Karpas-422 (cell line): ENCODE data around the gene PGD. TPM values are rescaled to one million over a fixed set of nuclear protein-coding genes. Genes with fewer than 3 reads are reported as not detected.
"Not testable (repeated sequence)": the region's sequence is repeated elsewhere in the genome, so short reads cannot be mapped to it uniquely, and the experiment has no call there.

Experiments
- DNase-seq: peaks from one replicate; pipeline ENCODE4 v3.0.0-alpha.2; 2015
- H2AFZ ChIP-seq: fragments of 200-600 bp; sonication (generic); 2 replicates; pipeline ENCODE4 v1.6.1; 2014; ENCODE audit warnings: antibody characterized with exemption, low read length, mixed read lengths
- H3K27ac ChIP-seq: fragments of 200-600 bp; sonication (generic); 2 replicates; pipeline ENCODE4 v1.5.1; 2014; ENCODE audit warnings: mild to moderate bottlenecking, low read length, moderate library complexity
- H3K27me3 ChIP-seq: fragments of 200-600 bp; sonication (generic); 2 replicates; pipeline ENCODE4 v1.6.1; 2014; ENCODE audit warnings: low read length, mixed read lengths
- H3K36me3 ChIP-seq: fragments of 200-600 bp; sonication (generic); 2 replicates; pipeline ENCODE4 v1.6.1; 2014; ENCODE audit warnings: low read length, mixed read lengths; ENCODE audit not compliant: insufficient read depth
- H3K4me1 ChIP-seq: fragments of 200-600 bp; sonication (generic); 2 replicates; pipeline ENCODE4 v1.6.1; 2014; ENCODE audit warnings: mild to moderate bottlenecking, low read length, mixed read lengths
- H3K4me2 ChIP-seq: fragments of 200-600 bp; sonication (generic); 2 replicates; pipeline ENCODE4 v1.6.1; 2014; ENCODE audit warnings: low read length, low read depth, mild to moderate bottlenecking; ENCODE audit not compliant: poor library complexity, severe bottlenecking
- H3K4me3 ChIP-seq: fragments of 200-600 bp; sonication (generic); 2 replicates; pipeline ENCODE4 v1.5.1; 2014; ENCODE audit warnings: mild to moderate bottlenecking, antibody characterized with exemption, low read length, mixed read lengths
- H3K79me2 ChIP-seq: fragments of 200-600 bp; sonication (generic); 2 replicates; pipeline ENCODE4 v1.6.1; 2014; ENCODE audit warnings: mild to moderate bottlenecking, low read length, mixed read lengths
- H3K9ac ChIP-seq: fragments of 200-600 bp; sonication (generic); 2 replicates; pipeline ENCODE4 v1.6.0; 2014; ENCODE audit warnings: low read length
- H3K9me2 ChIP-seq: fragments of 200-600 bp; sonication (generic), shearing (Covaris generic); replicated peaks from 2 replicates; pipeline ENCODE4 v1.6.0; 2014; ENCODE audit warnings: mild to moderate bottlenecking, low read length, moderate library complexity; ENCODE audit not compliant: insufficient read depth
- H3K9me3 ChIP-seq: fragments of 300-700, 200-600 bp; sonication (generic); 2 replicates; pipeline ENCODE4 v1.6.1; 2014; ENCODE audit warnings: low read length, mixed read lengths
- H4K20me1 ChIP-seq: fragments of 200-600 bp; sonication (generic); 2 replicates; pipeline ENCODE4 v1.6.1; 2014; ENCODE audit warnings: mild to moderate bottlenecking, antibody characterized with exemption, low read length, low read depth; ENCODE audit not compliant: insufficient read depth
- total RNA-seq: library from RNA; depleted of rRNA; stranded (reverse); fragments of >200 nt; shearing (Covaris generic); gene quantifications from 2 replicates; pipeline ENCODE4 v1.2.3, GENCODE V29; 2014; ENCODE audit warnings: low replicate concordance

The PGD gene
- total RNA-seq, 1 experiment from 2014 or later, result 65.3 TPM

GRCh38 chr1:10424651-10425050, 25.8 kb downstream of the PGD start:
- H3K9me3 ChIP-seq, result no peaks in the 10 kb centered on the region
- H3K27me3 ChIP-seq, result no peaks in the 10 kb centered on the region; the same call in 1 of the 2 replicates
- no peak for DNase-seq
- no peaks in the 10 kb centered on the region; the same call in 1 of the 2 replicates for H3K36me3 ChIP-seq
- no peak overlapping the region for H2AFZ ChIP-seq
- no peak overlapping the region for H3K27ac ChIP-seq
- H3K9me2 ChIP-seq, result no peaks in the 10 kb centered on the region
- H3K9ac ChIP-seq, result no peak overlapping the region
- H3K4me1 ChIP-seq, result peaks cover 4% of the 10 kb centered on the region
- no peaks in the 10 kb centered on the region for H3K79me2 ChIP-seq
- H4K20me1 ChIP-seq, result no peaks in the 10 kb centered on the region
- no peak overlapping the region for H3K4me2 ChIP-seq
- no peak overlapping the region for H3K4me3 ChIP-seq

GRCh38 chr1:10425826-10426534, 27.1 kb downstream of the PGD start:
- H3K4me3 ChIP-seq, H2AFZ ChIP-seq, H3K9me3 ChIP-seq, DNase-seq, H3K9ac ChIP-seq, H3K4me1 ChIP-seq, H3K4me2 ChIP-seq, H3K27ac ChIP-seq, H4K20me1 ChIP-seq, H3K9me2 ChIP-seq, H3K27me3 ChIP-seq, H3K79me2 ChIP-seq, H3K36me3 ChIP-seq: not testable (repeated sequence)

GRCh38 chr1:10426535-10426848, 27.6 kb downstream of the PGD start:
- not testable (repeated sequence) for H4K20me1 ChIP-seq, H3K9ac ChIP-seq, DNase-seq

GRCh38 chr1:10428984-10429383, 30.1 kb downstream of the PGD start:
- DNase-seq, result no peak

More at GRCh38 chr1:10426535-10426848, 27.6 kb downstream of the PGD start:
- not testable (repeated sequence) for H3K27me3 ChIP-seq, H3K4me3 ChIP-seq, H3K27ac ChIP-seq, H3K9me3 ChIP-seq, H3K36me3 ChIP-seq, H3K4me2 ChIP-seq, H2AFZ ChIP-seq, H3K79me2 ChIP-seq, H3K9me2 ChIP-seq
- H3K4me1 ChIP-seq, result peaks cover 13% of the 10 kb centered on the region

GRCh38 chr1:10429868-10430215, 31.0 kb downstream of the PGD start:
- Histone ChIP-seq H3K36me3 (no peaks in the 10 kb centered on the region), H3K9me3 (no peaks in the 10 kb centered on the region), H3K27me3 (no peaks in the 10 kb centered on the region; the same call in 1 of the 2 replicates), H3K4me2 (peak overlapping the region; percentile 86), H3K9ac (peak overlapping the region; percentile 95), H3K4me3 (peak overlapping the region; percentile 95), H4K20me1 (no peaks in the 10 kb centered on the region), H3K79me2 (peaks cover 41% of the 10 kb centered on the region), H3K4me1 (peaks cover 40% of the 10 kb centered on the region), H3K9me2 (no peaks in the 10 kb centered on the region), H2AFZ (peak overlapping the region; percentile 93), H3K27ac (no peak overlapping the region)
- DNase-seq, result peak; percentile 56

More at GRCh38 chr1:10428984-10429383, 30.1 kb downstream of the PGD start:
- H4K20me1 ChIP-seq, result no peaks in the 10 kb centered on the region
- peaks cover 36% of the 10 kb centered on the region for H3K4me1 ChIP-seq
- no peak overlapping the region for H3K27ac ChIP-seq
- no peak overlapping the region for H3K4me3 ChIP-seq
- H3K36me3 ChIP-seq, result no peaks in the 10 kb centered on the region
- H3K27me3 ChIP-seq, result no peaks in the 10 kb centered on the region; the same call in 1 of the 2 replicates
- no peaks in the 10 kb centered on the region for H3K9me3 ChIP-seq
- H2AFZ ChIP-seq, result no peak overlapping the region
- H3K79me2 ChIP-seq, result peaks cover 33% of the 10 kb centered on the region
- H3K9me2 ChIP-seq, result no peaks in the 10 kb centered on the region
- no peak overlapping the region for H3K9ac ChIP-seq
- H3K4me2 ChIP-seq, result no peak overlapping the region

- H3K4me3 ChIP-seq, result peak within 1 kb of the TSS; percentile 95
- peak within 1 kb of the TSS; percentile 95 for H3K9ac ChIP-seq
- H4K20me1 ChIP-seq, result no peaks in the 10 kb centered on the region
- H3K4me2 ChIP-seq, result peak within 1 kb of the TSS; percentile 86
- no peaks in the 10 kb centered on the region for H3K9me3 ChIP-seq
- peak; percentile 95 for DNase-seq
- peak within 1 kb of the TSS; percentile 93 for H2AFZ ChIP-seq
- H3K27ac ChIP-seq, result peak within 1 kb of the TSS; percentile 59
- H3K4me1 ChIP-seq, result peaks cover 40% of the 10 kb centered on the region
- no peaks in the 10 kb centered on the region for H3K9me2 ChIP-seq
- H3K79me2 ChIP-seq, result peaks cover 42% of the 10 kb centered on the region
- H3K36me3 ChIP-seq, result no peaks in the 10 kb centered on the region
- no peaks in the 10 kb centered on the region; the same call in 1 of the 2 replicates for H3K27me3 ChIP-seq
Observed at GRCh38 chr1:10430216-10431069, 31.6 kb downstream of the PGD start, which contains the start of gene CENPS. Gene CENPS, plus strand, starts transcription at chr1:10430433. Its CDS starts 85 bp downstream, at chr1:10430518.

GRCh38 chr1:10431070-10431730, 32.3 kb downstream of the PGD start:
- peaks cover 42% of the 10 kb centered on the region for H3K79me2 ChIP-seq
- H3K36me3 ChIP-seq, result no peaks in the 10 kb centered on the region
- peak overlapping the region; percentile 95 for H3K9ac ChIP-seq
- no peaks in the 10 kb centered on the region; the same call in 1 of the 2 replicates for H3K27me3 ChIP-seq
- H4K20me1 ChIP-seq, result no peaks in the 10 kb centered on the region
- H2AFZ ChIP-seq, result peak overlapping the region; percentile 77
- peak; percentile 74 for DNase-seq
- peak overlapping the region; percentile 86 for H3K4me2 ChIP-seq
- no peaks in the 10 kb centered on the region for H3K9me3 ChIP-seq
- peak overlapping the region; percentile 95 for H3K4me3 ChIP-seq
- peak overlapping the region; percentile 59; the same call in 1 of the 2 replicates for H3K27ac ChIP-seq
- no peaks in the 10 kb centered on the region for H3K9me2 ChIP-seq
- H3K4me1 ChIP-seq, result peaks cover 40% of the 10 kb centered on the region
